Cerebellar cortex (tissue), 1 donor: ENCODE results near the gene PPP1R3D.
"Not testable (repeated sequence)": the region's sequence is repeated elsewhere in the genome, so short reads cannot be mapped to it uniquely, and the experiment has no call there.

Experiments
- DNase-seq: peaks from one replicate; pipeline ENCODE4 v3.0.0-alpha.2; 2015; ENCODE audit warnings: low spot score

PPP1R3D gene, protein sequence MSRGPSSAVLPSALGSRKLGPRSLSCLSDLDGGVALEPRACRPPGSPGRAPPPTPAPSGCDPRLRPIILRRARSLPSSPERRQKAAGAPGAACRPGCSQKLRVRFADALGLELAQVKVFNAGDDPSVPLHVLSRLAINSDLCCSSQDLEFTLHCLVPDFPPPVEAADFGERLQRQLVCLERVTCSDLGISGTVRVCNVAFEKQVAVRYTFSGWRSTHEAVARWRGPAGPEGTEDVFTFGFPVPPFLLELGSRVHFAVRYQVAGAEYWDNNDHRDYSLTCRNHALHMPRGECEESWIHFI

DNA sequence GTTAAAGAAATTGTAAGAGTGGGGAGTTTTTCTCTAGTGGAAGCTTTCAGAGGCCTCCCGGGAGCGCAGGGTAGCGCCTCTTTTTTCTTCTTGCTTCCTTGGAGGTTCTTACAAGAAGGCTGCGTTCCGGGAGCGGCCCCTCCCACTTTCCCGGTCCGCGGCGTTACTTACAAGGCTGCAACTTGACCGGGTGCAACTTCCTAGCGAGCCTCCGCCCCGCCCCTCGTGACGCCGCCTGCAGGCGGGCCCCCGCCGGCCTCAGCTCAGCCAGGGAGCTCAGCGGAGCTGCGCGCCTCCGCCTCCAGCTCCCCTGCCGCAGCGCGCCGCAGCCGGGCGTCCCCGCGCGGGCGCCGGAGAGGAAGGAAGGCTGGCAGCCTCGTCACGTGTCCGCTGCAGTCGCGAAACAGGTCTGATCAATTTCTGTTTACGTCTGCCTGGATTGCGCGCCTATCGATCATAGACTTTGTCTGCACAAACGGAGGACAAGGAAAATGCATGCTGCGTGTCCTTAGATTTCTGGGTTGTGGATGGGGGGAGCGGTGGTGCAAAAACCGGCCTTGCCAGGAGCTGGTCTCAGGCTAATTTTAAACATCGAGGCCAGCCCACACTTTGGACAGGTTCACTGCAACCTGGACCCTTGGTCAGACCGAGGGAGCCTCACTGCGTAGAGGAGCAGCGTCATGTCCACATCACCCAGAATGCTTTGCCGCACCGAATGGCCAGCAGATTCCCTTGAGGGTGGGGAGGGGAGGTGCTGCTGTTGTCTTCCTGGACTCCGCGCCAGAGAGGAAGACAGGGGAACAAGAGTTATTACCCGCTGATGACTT, at the start of gene PPP1R3D, which contains the start of gene FAM217B:
Gene PPP1R3D (minus strand): TSS at position 177 of the 827 bp plus-strand sequence. CDS start 374 bp downstream, outside the sequence.
Gene FAM217B (plus strand): TSS at position 261 of the 827 bp plus-strand sequence. CDS start 3,555 bp downstream, outside the sequence.
- peak; percentile 92 for DNase-seq

DNA sequence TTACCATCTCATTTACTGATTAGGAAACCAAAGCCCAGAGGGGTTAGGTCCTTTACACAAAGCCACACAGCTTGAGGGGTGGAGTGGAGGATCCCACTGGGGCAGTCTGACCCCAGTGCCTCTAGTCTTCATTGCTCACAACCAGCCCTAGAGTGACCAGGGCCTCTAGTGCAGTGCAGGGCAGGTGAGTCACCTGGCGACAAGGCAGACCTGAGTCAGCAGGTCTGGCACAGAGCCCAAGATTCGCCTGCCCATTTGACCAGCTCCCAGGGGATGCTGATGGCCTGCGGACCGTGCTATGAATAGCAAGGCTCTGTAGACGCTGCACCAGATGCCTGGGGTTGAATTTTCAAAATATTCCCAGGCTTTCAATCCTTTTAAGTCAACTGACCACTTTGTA, 48.0 kb upstream of the PPP1R3D start:
- no peak for DNase-seq

DNA sequence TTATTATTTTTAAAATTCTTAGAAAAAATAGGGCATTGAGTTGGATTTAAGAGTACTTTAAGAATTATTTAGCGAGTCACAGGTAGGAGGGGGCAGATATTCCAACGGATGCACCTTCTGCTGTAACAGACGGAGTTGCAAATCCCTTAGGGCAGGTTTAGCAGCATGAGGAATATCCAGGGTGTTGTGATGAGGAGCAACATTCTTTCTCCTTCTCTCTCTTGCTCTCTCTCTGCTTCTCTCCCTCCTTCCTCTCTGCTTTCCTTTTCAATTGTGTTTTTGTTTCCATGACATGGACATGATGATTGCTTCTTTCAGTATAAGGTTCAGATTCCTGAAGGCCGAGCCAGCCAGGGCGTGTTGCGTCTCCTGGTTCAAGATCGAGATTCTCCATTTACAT, 47.0 kb upstream of the PPP1R3D start:
- DNase-seq = no peak

DNA sequence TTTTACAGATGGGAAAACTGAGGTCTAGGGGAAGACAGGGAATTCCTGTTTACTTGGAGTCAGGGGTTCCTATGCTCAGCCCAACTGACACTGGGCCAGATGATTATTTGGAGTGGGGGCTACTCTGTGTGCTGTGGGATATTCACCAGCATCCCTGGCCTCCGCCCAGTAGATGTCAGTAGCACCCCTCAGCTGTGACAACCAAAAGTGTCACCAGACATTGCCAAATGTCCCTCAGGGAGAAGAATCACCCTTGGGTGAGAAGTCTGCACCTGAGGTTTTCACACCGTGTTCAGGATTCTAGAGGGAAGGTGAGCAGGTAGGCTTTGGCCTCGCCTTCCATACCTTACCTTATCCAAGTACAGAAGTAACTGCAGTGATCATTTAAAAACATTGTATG, 45.8 kb upstream of the PPP1R3D start:
- no peak for DNase-seq

DNA sequence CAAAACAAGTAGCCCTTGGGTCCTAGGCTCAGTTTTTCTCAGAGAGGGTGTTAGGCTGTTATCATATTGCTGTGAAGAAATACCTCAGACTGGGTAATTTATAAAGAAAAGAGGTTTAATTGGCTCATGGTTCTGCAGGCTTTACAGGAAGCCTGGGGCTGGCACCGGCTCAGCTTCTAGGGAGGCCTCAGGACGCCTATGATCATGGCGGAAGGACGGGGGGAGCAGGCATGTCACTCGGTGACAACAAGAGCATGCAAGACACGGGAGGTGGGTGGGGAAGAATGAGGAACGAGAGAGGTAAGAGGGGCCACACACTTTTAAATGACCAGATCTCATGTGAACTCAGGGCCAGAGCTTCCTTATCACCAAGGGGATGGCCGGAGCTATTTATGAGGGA, 45.1 kb upstream of the PPP1R3D start:
- no peak for DNase-seq

DNA sequence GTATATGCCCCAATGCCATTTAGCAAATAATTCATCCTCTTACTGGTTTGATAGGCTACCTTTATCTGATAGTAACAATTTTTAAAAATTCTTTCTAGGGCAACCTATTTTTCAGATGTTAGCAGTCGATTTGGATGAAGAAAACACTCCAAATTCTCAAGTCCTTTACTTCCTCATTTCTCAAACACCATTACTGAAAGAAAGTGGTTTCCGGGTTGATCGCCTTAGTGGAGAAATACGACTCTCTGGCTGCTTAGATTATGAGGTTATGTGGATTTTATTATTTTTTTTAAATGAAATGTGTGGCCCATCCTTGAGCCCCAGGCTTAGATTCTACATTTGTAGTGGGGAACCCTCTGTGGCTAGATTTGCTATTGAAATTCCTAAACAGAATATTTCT, 44.4 kb upstream of the PPP1R3D start:
- DNase-seq = no peak

DNA sequence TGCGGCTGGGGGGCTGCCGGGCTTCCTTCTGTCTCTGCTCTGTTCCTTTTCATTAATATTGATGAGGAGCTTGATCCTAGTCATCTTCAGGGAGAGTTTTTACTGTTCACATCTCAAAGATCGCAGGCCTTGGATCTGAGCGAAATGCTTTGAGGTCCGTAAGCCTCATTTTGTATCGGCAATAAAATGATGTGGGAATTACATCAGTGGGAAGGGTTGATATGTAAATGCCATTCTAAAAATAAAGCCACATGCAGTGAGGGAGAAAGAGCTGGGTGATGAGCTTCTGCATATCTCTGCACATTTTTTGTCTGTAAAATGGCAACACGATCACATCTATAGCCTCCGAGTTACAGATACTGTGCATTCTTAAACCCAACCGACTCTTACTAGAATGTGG, 43.0 kb upstream of the PPP1R3D start:
- no peak for DNase-seq

DNA sequence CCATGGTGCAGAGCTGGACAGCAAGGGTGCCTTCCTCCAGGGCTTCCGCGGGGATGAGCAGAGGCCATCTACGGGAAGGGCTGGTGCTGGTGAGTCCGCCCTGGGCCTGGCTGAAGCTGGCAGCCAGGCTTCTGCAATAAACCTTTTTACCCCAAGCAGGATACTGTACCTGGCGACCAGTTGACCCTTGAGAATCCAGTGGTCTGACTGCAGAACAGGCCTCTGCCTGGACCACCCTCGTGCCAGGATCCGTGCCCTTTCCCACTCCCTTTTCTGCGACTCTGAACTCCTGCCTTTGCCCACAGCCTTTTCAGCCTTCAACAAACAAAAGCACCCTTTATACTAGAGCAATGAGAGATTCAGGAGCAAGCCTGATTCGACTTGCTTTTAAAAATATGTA, 37.0 kb upstream of the PPP1R3D start:
- no peak for DNase-seq

DNA sequence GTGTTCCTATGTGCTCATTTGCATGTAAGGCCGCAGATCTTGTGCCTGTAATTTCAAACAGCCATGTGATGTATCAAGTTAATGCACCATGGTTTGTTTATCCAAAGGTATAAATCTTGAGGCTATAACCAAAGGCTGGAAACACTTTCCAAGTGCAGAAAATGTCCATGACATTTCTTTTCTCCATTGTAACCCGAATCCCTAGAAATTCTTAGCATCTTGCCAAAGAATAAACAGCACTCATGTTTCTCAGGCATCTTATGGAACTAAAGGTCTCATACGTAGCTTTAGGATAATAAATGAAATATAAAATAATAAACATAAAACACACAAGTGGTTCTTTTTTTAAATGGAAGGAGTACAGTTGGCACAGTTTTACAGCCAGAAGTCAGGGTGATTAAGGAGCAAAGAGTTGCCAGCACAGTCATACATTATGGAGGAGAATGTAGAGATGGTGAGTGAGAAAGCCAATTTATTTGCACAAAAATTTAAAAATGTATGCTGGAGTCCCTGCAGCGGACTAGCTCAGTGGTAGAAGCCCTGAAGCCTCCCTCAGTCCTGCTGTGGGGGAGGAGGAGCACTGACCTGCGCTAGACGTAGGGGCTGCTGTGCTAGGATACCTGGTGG, 36.2 kb upstream of the PPP1R3D start:
- no peak for DNase-seq

DNA sequence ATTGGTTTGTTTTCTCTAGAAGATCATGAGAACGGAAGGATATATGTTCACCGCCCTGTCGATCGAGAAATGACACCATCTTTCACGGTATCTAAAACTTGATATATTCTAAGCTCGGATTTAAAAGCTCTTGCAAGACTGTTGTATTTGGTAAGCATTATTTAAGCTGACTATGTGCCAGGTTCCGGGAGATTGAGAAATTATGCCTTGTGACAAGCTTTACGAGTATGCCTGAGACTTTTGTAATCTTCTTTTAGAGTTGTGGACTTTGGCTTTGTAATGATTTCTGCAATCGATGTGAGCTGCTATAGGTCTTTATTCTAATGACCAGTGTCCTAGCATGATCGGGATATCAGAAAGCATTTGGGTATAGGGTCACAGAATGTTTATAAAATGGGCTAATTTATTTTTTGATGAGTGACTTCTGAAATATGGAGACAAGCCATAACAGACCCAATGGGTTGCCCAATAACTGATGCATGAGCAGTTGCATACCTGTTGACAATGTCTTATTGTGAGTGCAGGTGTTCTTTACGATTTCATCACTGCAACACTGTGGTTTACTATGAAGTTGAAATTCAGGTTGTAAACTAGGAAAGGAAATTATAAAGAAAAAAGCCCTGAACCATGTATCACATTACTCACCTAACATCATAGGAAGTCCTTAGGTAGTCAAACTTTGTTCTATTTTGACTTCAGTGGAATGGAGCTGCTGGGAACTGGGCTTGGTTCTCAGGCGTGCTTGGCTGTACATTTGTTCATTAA, 32.1 kb upstream of the PPP1R3D start:
- DNase-seq = no peak

DNA sequence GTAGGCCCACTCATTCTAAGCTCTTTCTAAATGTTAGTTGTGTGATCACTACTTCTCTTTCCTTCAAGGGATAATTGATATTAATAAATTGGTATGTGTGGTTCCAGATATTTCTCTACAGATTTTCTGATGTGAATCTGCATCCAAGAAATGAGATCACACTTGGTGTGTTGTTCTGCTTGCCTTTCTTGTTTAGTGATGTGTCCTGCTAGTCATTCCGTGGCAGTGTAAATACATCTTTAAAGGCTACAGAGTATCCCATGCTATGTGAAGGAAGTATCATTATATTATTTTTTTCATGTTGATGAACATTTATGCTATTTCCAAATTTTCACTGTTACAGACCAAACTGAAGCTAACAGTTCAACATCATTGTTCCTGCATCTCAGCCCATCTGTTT, 31.3 kb upstream of the PPP1R3D start:
- DNase-seq = no peak

DNA sequence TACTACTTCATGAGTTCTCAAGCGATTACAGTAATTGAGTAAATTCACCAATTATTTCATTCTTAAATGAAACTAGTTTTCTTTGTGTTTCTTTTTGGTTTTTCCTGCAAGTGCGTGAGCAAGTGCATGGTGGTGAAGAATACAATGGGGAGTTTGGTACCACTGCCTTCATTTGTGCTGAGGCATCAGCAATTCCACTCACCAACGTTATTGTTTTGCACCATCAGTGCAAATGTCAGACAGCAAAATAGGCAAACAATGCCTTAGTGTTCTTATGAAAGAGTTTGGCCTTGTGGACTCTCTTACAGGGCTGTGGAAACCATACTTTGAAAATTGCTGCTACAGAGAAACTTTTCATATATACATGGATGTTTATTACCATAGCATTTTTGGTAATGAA, 26.3 kb upstream of the PPP1R3D start:
- DNase-seq = no peak

DNA sequence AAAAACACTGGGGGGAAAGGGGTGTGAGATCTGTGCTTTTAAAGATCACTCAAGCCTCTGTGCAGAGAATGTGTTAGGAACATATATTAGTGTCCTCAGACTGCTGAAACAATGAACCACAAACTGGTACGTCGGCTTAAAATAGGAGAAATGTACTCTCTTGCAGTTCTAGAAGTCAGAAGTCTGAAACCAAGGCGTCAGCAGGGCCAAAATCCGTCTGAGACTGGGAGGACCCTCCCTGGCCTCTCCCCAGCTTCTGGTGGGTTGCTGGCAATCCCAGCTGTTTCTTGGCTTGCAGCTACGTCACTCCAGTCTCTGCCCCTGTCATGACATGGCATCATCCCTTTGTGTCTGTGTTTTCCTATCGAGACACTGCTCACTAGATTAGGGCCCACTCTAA, 22.1 kb upstream of the PPP1R3D start:
- DNase-seq = no peak

DNA sequence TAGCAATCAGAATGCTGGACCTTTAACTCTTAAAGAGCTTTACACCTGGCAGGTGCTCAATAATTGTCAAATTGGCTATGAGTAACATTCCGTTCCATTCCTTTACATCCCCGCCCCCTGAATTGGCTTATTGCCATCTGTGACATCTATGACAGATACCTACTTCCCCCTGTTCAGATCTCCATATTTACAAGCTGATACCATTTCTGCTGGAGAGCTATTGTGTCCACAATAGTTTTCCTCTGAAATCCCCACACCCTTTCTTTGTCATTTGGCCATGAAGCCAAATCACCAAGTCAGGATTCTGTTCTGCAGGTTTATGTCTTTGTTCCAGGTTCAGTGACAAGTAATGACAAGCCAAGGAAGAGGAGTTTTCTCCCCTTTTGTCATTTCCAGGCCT, 21.3 kb upstream of the PPP1R3D start:
- DNase-seq = no peak

DNA sequence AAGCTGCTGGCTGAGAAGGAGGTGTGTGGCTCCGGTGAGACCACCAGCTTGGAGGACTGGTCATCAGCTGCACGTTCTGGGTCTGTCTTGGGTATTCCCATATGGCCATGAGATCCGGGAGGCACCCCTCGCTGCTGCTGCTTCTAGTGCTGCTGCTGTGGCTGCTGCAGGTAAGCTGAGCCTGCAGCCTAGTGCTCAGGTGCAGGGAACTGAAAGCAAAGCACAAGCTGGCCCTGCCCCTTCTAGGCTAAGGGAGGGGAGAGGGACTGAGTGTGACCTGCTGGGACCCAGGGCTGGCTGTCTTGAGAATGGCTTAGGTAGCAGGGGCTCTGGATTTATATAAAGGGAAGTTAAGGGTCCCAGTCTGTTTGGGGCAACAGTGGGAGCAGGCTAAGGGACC, 18.5 kb upstream of the PPP1R3D start:
- DNase-seq = no peak

DNA sequence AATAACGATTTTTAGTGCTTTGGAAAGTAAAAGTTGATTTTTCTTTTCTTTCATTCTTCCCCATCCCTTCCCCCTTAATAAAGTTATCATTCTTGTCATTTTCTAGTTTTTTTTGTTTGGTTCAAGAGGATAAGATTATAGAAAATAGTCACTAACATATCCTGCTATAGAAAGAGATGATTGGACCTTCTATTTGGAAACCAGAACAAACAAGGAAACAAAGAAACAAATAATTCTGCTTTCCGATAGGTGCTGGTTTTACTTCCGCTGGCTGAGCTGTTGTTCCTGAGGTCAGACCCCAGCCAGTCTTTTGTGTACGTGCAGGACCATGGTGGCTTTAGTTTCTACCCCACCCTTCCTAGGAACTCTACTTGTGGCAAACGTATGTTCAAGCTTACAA, 18.0 kb upstream of the PPP1R3D start, which contains the start of gene CDH26:
Gene CDH26 (plus strand): TSS at position 301 of the 400 bp plus-strand sequence. CDS start 304 bp downstream, outside the sequence.
- no peak for DNase-seq

DNA sequence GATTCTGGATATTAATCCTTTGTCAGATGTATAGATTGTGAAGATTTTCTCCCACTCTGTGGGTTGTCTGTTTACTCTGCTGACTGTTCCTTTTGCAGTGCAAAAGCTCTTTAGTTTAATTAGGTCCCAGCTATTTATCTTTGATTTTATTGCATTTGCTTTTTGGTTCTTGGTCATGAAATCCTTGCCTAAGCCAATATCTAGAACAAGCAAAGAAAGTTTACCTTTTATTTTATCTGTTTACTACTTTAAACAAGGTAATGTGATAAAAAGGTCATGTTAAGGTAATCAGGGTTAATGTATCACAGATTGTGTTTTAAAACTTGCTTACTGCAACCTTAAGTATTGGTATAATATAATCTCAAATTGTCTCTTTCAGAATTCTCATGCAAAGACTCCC, 17.5 kb upstream of the PPP1R3D start:
- not testable (repeated sequence) for DNase-seq

DNA sequence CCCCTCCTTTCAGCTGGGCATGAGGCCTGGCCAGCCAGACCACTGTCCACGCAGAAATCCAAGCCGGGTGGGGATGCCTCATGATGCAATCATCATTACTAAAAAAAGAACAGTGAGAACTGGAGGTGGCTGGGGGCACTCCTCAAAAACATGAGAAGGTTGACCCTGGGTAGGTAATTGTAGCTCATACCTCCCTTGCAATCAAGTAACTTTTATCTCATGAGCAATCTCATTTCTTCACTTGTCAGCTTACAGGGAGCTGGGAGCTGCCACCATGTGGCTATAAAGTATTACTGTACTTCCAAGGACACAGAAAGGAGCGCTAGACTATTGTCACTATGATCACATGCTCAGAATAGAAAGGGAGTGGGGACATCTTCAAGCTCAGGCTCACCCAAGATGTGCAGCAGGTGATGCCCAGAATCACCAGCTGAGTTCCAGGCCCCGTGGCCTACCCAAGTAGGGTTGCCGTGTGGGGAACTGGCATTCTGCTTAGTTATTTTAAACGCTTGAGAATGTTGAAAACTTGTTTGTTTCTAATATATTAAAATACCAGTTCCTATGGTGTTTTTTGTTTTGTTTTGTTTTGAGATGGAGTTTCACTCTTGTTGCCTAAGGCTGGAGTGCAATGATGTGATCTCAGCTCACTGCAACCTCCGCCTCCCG, 15.2 kb upstream of the PPP1R3D start:
- DNase-seq = no peak

DNA sequence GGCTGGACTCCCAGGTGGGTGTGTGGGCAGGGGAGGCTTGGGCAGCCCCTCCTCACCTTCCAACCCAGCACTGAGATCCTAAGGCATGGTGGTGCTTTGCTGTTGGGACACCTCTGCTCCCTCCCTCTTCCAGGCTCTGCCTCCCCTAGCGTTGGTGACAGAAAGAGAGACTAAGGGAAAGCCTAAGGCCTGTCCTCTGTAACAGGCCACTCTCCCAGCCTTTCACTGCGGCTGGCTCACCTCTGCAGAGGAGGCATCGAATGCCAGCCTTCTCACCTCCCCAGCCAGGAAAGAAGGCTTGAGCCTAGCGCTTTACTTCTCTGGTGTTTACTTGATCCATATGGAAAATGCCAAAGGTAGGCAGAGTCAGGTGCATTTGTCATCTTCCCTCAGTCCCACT, 14.6 kb upstream of the PPP1R3D start:
- DNase-seq = no peak

DNA sequence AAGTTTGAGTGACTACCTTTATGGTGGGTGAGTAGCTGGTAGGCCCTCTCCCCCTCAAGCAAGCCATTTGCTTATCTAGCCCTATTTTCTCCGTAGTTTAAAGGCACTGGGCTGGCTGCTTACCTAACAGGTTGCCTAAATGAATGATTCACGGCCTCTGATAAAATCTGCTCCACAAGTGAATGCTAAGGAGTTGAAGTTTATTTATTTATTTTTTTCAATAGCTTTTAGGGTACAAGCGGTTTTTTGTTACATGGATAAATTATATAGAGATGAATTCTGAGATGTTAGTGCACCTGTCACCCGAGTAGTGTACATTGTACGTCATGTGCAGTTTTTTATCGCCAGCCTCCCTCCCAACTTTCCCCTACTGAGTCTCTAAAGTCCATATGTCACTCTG, 9.8 kb upstream of the PPP1R3D start:
- DNase-seq = no peak
